OCI-LY1 (cell line): ENCODE results near the gene SF1.

ENCODE experiments used
- H2AFZ ChIP-seq: fragments of 200-600 bp; sonication (generic), shearing (Covaris generic); 2 replicates; pipeline ENCODE4 v1.6.0; 2014; ENCODE audit warnings: antibody characterized with exemption, mild to moderate bottlenecking, low read length
- H3F3A ChIP-seq: fragments of 200-600 bp; sonication (generic), shearing (Covaris generic); 2 replicates; pipeline ENCODE4 v1.6.0; 2014; ENCODE audit warnings: mild to moderate bottlenecking, antibody characterized with exemption, low read length, moderate library complexity; ENCODE audit not compliant: insufficient read depth
- H3K27ac ChIP-seq: fragments of 200-600 bp; sonication (generic); 2 replicates; pipeline ENCODE4 v1.5.1; 2014; ENCODE audit warnings: low read length, mixed run types, mild to moderate bottlenecking, low read depth; ENCODE audit not compliant: poor library complexity, severe bottlenecking
- H3K27me3 ChIP-seq: fragments of 200-600 bp; sonication (generic); 2 replicates; pipeline ENCODE4 v1.6.0; 2014; ENCODE audit warnings: antibody characterized with exemption, mild to moderate bottlenecking, low read length, moderate library complexity; ENCODE audit not compliant: insufficient read depth
- H3K36me3 ChIP-seq: fragments of 200-600 bp; sonication (generic); 2 replicates; pipeline ENCODE4 v1.6.1; 2014; ENCODE audit warnings: mild to moderate bottlenecking, antibody characterized with exemption, low read length, moderate library complexity, mixed read lengths; ENCODE audit not compliant: insufficient read depth
- H3K4me1 ChIP-seq: fragments of 200-600 bp; sonication (generic); 2 replicates; pipeline ENCODE4 v1.5.1; 2014; ENCODE audit warnings: mild to moderate bottlenecking, low read length, moderate library complexity; ENCODE audit not compliant: insufficient read depth, severe bottlenecking
- H3K4me2 ChIP-seq: fragments of 200-600 bp; sonication (generic), shearing (Covaris generic); 2 replicates; pipeline ENCODE4 v1.6.1; 2014; ENCODE audit warnings: low read length
- H3K4me3 ChIP-seq: fragments of 200-600 bp; sonication (generic); 2 replicates; pipeline ENCODE4 v1.5.1; 2014; ENCODE audit warnings: low read length, low read depth, mild to moderate bottlenecking, mixed read lengths; ENCODE audit not compliant: poor library complexity, severe bottlenecking
- H3K79me2 ChIP-seq: fragments of 200-600 bp; shearing (Covaris generic); 2 replicates; pipeline ENCODE4 v1.6.1; 2016; ENCODE audit warnings: mixed run types, low read length, mixed read lengths; ENCODE audit not compliant: insufficient read depth
- H3K9ac ChIP-seq: fragments of 200-600 bp; sonication (generic), shearing (Covaris generic); 2 replicates; pipeline ENCODE4 v1.6.1; 2014; ENCODE audit warnings: mild to moderate bottlenecking, low read length, mixed read lengths
- H3K9me2 ChIP-seq: fragments of 200-600 bp; sonication (generic), shearing (Covaris generic); 2 replicates; pipeline ENCODE4 v1.6.1; 2014; ENCODE audit warnings: low read depth, mild to moderate bottlenecking, low read length, mixed read lengths
- H3K9me3 ChIP-seq: fragments of 200-600 bp; shearing (Covaris generic); 2 replicates; pipeline ENCODE4 v1.6.1; 2014; ENCODE audit warnings: low read length, mixed read lengths
- H4K20me1 ChIP-seq: fragments of 200-600 bp; sonication (generic), shearing (Covaris generic); 2 replicates; pipeline ENCODE4 v1.6.0; 2016; ENCODE audit warnings: mild to moderate bottlenecking, low read length; ENCODE audit not compliant: insufficient read depth
- CTCF ChIP-seq: fragments of 200-600 bp; sonication (generic), shearing (Covaris generic); IDR thresholded peaks from 2 replicates; pipeline ENCODE4 v1.5.1; 2017; ENCODE audit warnings: mild to moderate bottlenecking, antibody characterized with exemption, low read length, moderate library complexity, mixed read lengths
- EZH2 ChIP-seq: fragments of 200-600 bp; sonication (generic), shearing (Covaris generic); IDR thresholded peaks from 2 replicates; pipeline ENCODE4 v1.8.0; 2017; ENCODE audit warnings: borderline replicate concordance, mixed run types, mild to moderate bottlenecking, antibody characterized with exemption, low read length, moderate library complexity, mixed read lengths

The SF1 gene

DNA sequence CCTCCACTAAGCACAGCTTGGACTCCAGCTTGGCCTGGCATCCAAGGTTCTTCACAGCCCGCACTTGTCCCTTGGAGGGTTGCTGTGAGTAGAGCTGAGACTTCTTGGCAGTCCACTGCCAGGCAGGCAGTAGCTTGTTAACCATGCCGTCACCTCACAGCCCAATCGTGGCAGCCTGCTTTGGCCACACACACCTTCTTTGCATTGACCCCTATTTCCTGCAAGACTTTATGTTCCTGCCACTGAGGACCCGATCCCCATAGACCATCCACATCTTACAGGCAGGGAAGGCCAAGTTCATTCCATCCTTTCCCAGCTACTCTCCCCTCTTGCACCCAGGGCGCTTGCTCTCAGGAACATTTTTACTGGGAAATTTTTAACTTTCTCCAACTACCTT lies 16.1 kb downstream of the SF1 start:
- Histone ChIP-seq H3K27ac (peak overlapping the region; percentile 61), H3K4me1 (peaks cover 29% of the 10 kb centered on the region), H3K4me2 (no peak overlapping the region), H2AFZ (no peak overlapping the region), H4K20me1 (no peaks in the 10 kb centered on the region), H3F3A (0 out of 2 replicates have a peak, but pooled peaks cover 6% of the 10 kb centered on the region), H3K4me3 (no peak overlapping the region), H3K36me3 (peaks cover 50% of the 10 kb centered on the region), H3K9me2 (no peaks in the 10 kb centered on the region), H3K27me3 (no peaks in the 10 kb centered on the region; the same call in 1 of the 2 replicates), H3K79me2 (no peaks in the 10 kb centered on the region), H3K9me3 (no peaks in the 10 kb centered on the region), H3K9ac (no peak overlapping the region)
- TF ChIP-seq CTCF = no peak
- TF ChIP-seq EZH2 = no peak

- Histone ChIP-seq H3F3A (0 out of 2 replicates have a peak, but pooled peaks cover 6% of the 10 kb centered on the region), H3K4me1 (peaks cover 29% of the 10 kb centered on the region)
These were observed 17.5 kb downstream of the SF1 start for GRCh38 chr11:64760759-64761420.

More at GRCh38 chr11:64760759-64761420, 17.5 kb downstream of the SF1 start:
- Histone ChIP-seq H3K9ac (no peak overlapping the region), H2AFZ (no peak overlapping the region), H3K9me2 (no peaks in the 10 kb centered on the region), H3K9me3 (no peaks in the 10 kb centered on the region), H4K20me1 (no peaks in the 10 kb centered on the region), H3K79me2 (no peaks in the 10 kb centered on the region), H3K27me3 (no peaks in the 10 kb centered on the region; the same call in 1 of the 2 replicates), H3K27ac (no peak overlapping the region), H3K4me3 (no peak overlapping the region), H3K4me2 (no peak overlapping the region), H3K36me3 (peaks cover 38% of the 10 kb centered on the region)
- TF ChIP-seq EZH2 = no peak
- TF ChIP-seq CTCF = no peak
